G401 (cell line): ENCODE data around the gene PITPNM2. TPM values are rescaled to one million over a fixed set of nuclear protein-coding genes. Genes with fewer than 3 reads are reported as not detected.
"Not testable (repeated sequence)": the region's sequence is repeated elsewhere in the genome, so short reads cannot be mapped to it uniquely, and the experiment has no call there.

Experiments
- DNase-seq: peaks from one replicate; pipeline ENCODE4 v3.0.0-alpha.2; 2015; ENCODE audit warnings: low spot score
- in situ Hi-C: cut with HindIII; loops from 2 replicates; pipeline ENCODE4 v1.10.0; 2016; ENCODE audit warnings: low sequenced_read_pairs, mixed read lengths
- total RNA-seq: library from RNA; depleted of rRNA; stranded (reverse); fragments of >200 nt; shearing (Covaris generic); gene quantifications from 2 replicates; pipeline ENCODE4 v1.2.3, GENCODE V29; 2014; rRNA removed

Gene PITPNM2
- total RNA-seq, 1 experiment from 2014 or later = 1.9 TPM

GRCh38 chr12:123104094-123104493 lies 46.8 kb downstream of the PITPNM2 start:
- in situ Hi-C loops, DNase-seq: not testable (repeated sequence)

- in situ Hi-C loops = no loop called here
- DNase-seq = no peak
These were observed 47.9 kb downstream of the PITPNM2 start for GRCh38 chr12:123102781-123103503.

DNA sequence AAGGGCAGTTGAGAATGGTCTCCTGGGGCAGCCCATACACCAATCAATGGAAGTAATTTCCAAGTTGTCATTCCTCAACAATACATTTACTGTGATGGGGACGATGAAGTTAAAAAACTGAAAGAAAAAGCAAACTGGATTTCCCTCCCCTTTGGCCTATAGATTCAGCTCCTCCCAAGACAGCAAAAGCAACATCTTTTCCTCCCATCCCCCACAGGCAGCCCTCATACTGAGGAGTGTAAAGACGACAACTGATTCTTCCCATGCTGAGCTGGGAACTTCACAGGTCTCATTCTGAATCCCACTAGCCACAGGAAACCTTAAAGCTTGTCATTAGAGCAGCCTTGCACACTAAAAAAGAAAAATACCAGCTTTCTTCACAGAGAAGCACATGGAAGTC lies 48.5 kb downstream of the PITPNM2 start:
- no peak for DNase-seq
- in situ Hi-C loops = no loop called here

DNA sequence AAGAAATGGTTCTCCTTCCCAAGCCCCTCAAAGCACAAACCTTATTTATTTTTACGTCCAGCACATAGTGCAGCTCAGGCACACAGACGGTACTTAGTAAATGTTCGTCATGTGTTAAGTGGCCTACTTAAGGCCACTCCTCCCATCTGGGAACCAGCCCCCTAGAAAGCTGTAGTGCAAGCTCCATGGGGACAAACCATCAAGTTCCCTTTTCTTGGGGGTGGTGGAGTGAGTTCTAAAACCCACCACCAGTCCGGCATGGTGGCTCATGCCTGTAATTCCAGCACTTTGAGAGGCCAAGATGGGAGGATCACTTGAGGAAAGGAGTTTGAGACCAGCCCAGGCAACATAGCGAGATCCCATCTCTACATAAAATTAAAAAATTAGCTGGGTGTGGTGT lies 49.4 kb downstream of the PITPNM2 start:
- in situ Hi-C loops = no loop called here
- DNase-seq = no peak

Other genes starting within 250 kb of the PITPNM2 start
- 3.8 and 7.4 TPM in 2 replicates for gene ABCB9, start 184.6 kb downstream of the PITPNM2 start, total RNA-seq
- gene OGFOD2, start 175.8 kb downstream of the PITPNM2 start, total RNA-seq = 23.6 and 45.3 TPM in 2 replicates
- gene ARL6IP4, start 170.4 kb downstream of the PITPNM2 start, total RNA-seq = 315 and 347 TPM in 2 replicates
- gene MPHOSPH9, start 82.1 kb upstream of the PITPNM2 start, total RNA-seq = 43.2 and 52.6 TPM in 2 replicates
- gene MTRFR, start 82.3 kb upstream of the PITPNM2 start, total RNA-seq = 13.5 and 17.5 TPM in 2 replicates
- gene CDK2AP1, start 120.8 kb upstream of the PITPNM2 start, total RNA-seq = 132 and 223 TPM in 2 replicates
- gene SBNO1, start 213.8 kb upstream of the PITPNM2 start, total RNA-seq = 9.7 and 16.0 TPM in 2 replicates
- gene KMT5A, start 233.0 kb upstream of the PITPNM2 start, total RNA-seq = 24.1 and 58.2 TPM in 2 replicates